CD4-positive, alpha-beta T cell treated with Interleukin-17A for 1 hour (primary cell): Measurements from ENCODE around the gene TAS2R4.
"Not testable (repeated sequence)": the region's sequence is repeated elsewhere in the genome, so short reads cannot be mapped to it uniquely, and the experiment has no call there.

Experiments used
- DNase-seq: peaks from one replicate; pipeline ENCODE4 v3.0.0-alpha.2; 2020

The TAS2R4 gene

DNA sequence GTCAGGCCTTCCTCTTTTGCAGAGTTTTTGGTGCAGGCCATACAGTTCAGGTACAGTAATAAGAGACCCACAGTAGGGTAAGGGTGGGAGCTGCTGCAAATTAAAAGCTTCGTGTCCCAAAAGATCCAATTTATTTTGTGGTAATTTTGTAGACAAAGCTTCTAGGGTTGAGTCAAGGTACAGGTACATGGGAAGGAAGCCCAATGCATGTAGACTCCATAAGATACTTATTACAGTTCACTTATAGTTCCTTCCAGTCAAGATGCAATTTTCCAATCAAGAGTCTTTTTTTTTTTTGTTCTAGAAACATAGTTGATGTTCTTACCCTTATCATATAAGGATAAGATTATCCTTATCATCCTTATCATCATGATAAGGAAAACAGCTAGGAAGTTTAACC lies at the start of gene TAS2R4:
Gene TAS2R4, plus strand, starts transcription at position 301 of the 400 bp plus-strand sequence. CDS start 1,815 bp downstream, outside the sequence.
- DNase-seq: no peak

DNA sequence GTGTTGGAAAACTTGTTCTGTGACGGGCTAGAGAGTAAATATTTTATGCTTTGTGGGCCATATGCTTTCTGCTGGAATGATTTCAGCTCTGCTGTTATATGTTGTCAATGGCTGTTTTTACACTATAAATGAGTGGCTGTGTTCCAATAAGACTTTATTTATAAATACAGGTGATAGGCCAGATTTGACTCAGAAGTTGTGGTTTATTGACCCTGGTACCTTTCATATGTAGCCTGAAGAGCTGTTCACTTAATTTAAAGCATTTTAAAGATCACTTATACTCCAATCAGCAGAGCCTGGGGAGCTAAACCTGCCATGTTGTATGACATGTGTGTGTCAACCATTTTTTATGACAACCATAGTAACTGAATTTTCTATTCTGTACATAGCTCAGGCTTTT lies 47.5 kb upstream of the TAS2R4 start:
- DNase-seq: no peak

DNA sequence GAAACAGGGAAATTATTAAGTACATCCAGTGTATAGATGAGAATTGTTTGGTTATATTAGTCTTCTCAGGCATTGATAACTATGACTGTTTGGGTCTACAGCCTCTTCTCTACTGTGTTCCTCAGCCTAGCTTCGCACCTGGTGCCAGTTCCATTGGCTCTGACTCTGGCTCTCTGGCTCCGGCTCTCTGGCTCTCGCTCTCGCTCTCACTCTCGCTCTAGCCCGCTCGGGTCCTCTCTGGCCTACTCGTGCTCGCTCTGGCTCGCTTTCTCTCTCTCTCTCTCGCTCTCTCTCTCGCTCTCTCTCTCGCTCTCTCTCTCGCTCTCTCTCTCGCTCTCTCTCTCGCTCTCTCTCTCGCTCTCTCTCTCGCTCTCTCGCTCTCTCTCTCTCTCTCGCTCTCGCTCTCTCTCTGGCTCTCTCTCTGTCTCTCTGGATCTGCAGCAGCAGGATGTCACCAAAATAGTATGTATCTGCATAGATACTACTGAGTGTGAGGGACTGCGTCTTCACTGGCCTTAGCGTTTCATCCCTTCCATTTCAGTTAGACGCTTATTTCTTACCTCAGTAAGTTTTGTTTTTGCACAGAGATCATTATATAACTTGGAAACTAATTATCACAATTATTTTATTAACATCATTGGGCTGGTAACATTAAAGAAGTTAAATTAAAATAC lies 44.9 kb upstream of the TAS2R4 start:
- DNase-seq: no peak

DNA sequence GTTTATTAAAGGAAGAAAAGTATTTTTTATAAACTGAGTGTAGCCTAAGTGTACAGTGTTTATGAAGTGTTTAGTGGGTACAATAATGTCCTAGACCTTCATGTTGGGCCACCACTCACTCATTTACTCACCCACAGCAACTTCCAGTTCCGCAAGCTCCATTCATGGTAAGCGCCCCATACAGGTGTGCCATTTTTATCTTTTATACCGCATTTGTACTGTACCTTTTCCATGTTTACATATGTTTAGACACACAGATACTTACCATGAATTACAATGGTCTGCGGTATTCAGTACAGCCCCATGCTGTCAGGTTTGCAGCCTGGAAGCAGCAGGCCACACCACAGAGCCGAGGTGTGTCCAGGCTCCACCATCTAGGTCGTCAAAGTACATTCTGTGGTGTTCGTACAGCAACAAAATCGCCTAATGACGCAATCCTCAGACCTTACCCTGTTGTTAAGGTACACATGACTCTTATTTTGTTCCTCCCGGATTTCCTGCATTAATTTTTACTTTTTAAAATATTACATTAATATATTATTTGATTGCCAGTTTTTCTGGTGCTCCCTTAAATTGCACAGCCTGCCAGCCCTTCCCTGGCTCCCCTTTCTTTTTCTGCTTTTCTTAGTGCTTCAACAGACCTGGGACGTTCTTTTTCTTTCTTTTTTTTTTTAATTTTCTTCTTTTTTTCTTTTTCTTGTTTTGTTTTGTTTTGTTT lies 39.2 kb upstream of the TAS2R4 start:
- DNase-seq: peak; percentile 46

GRCh38 chr7:141737836-141738591 lies 38.5 kb upstream of the TAS2R4 start, which contains the start of gene SSBP1:
Gene SSBP1, plus strand, starts transcription at chr7:141738358. Its CDS starts 809 bp downstream, at chr7:141739167.
- peak; percentile 95 for DNase-seq

DNA sequence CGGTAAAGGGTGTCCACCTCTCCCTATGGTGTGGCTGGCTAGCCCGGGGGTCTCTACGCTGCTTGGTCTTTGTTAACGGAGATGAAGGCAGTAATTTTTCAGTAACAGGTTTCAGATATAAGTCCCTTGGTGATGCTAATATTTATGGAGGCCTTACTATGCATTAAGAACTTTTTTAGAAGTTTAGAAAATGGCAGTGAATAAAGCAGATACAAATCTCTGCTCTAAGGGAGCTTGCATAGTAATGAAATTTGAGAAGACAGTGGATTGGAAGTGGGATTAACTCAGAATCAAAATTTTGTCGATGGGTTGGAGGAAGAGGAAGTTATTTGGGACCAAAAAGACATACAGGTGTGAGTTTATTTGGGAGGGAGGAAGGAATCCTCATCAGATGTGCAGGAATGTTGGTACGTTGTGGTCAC lies 37.9 kb upstream of the TAS2R4 start:
- DNase-seq: no peak

DNA sequence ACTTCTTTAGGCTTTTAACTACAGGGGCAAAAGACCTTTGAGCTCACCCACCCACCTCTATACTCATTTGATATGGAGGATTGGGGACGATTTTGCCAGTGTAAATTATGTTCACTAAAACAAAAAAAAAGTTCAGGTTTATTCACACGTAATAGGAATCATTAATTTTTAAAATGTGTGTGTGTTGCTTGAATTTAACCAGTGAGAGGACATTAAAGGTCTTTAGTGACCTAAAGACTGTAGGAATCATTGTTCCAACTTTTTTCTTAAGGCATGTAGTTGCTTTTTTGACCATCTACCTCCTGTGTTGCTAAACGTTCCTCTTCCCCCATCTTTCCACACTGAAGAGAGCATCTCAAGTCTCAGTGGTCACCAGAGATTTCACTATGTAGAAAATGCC lies 37.2 kb upstream of the TAS2R4 start:
- no peak for DNase-seq

DNA sequence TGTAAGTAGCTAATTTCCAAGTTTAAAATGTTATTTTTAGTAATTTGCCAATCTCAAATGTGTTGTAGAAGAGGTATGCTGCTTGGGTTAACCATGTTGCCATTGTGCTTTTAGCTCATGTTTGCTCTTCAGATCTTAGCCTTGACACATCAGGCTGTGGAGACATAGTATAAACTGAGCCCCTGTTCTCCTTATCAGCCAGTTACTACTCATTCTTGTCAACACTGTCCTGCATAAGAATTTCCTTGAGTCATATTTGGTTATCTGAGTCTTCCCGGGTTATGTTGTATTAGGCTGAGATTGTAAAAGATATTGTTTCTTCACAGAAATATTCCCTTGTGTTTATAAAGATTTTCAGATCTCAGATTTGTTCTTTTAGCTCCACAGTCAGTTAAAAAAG lies 34.2 kb upstream of the TAS2R4 start:
- DNase-seq: no peak

DNA sequence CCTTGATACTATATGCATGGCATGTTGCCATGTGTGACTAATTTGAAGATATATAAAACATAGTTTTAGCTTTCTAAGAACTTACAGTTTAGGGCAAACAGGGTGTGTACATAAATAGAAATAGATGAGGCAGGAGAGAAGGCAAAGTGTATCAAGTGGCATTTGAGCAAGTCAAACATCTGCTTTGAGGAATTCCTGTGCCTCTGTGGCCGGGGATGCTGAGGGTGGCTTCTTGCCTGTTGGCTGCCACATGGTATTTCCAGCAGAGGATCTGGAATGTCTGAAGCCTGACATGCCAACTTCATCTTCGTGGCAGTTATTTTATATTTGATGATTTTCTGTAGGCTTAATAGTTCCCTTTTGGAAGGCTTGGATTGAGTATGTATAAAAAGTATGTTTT lies 32.3 kb upstream of the TAS2R4 start:
- no peak for DNase-seq

- no peak for DNase-seq
Observed at GRCh38 chr7:141748396-141748795, 28.1 kb upstream of the TAS2R4 start.

- DNase-seq: not testable (repeated sequence)
Observed at GRCh38 chr7:141751904-141752303, 24.6 kb upstream of the TAS2R4 start.

- DNase-seq: no peak
Observed at GRCh38 chr7:141752634-141753033, 23.8 kb upstream of the TAS2R4 start.

GRCh38 chr7:141754939-141755338 lies 21.5 kb upstream of the TAS2R4 start:
- DNase-seq: peak; percentile 34

DNA sequence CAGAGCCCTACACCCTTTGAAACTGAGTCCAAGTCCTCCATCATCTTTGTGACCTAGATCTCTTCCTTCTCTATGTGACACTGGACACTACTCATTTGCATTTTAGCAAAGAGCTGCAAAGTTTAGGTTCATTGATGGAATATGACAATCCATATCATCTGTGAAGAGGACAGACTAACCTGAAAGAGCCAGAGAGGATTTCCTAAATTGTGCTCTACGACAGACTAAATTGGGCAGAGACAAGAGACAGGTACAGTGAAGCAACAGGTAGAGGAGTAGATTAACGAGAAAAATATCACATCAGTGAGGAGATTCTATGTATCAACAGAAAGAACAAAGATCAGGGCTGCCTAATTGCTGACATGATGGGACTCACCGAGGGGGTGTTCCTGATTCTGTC lies 12.7 kb upstream of the TAS2R4 start, which contains the start of gene TAS2R3:
Gene TAS2R3, plus strand, starts transcription at position 301 of the 400 bp plus-strand sequence. Its CDS starts 62 bp downstream, at position 363.
- no peak for DNase-seq

DNA sequence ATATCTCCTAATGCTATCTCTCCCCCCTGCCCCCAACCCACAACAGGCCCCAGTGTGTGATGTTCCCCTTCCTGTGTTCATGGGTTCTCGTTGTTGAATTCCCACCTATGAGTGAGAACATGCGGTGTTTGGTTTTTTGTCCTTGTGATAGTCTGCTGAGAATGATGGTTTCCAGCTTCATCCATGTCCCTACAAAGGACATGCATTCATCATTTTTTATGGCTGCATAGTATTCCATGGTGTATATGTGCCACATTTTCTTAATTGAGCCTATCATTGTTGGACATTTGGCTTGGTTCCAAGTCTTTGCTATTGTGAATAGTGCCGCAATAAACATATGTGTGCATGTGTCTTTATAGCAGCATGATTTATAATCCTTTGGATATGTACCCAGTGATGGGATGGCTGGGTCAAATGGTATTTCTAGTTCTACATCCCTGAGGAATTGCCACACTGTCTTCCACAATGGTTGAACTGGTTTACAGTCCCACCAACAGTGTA lies 6.3 kb upstream of the TAS2R4 start:
- not testable (repeated sequence) for DNase-seq

DNA sequence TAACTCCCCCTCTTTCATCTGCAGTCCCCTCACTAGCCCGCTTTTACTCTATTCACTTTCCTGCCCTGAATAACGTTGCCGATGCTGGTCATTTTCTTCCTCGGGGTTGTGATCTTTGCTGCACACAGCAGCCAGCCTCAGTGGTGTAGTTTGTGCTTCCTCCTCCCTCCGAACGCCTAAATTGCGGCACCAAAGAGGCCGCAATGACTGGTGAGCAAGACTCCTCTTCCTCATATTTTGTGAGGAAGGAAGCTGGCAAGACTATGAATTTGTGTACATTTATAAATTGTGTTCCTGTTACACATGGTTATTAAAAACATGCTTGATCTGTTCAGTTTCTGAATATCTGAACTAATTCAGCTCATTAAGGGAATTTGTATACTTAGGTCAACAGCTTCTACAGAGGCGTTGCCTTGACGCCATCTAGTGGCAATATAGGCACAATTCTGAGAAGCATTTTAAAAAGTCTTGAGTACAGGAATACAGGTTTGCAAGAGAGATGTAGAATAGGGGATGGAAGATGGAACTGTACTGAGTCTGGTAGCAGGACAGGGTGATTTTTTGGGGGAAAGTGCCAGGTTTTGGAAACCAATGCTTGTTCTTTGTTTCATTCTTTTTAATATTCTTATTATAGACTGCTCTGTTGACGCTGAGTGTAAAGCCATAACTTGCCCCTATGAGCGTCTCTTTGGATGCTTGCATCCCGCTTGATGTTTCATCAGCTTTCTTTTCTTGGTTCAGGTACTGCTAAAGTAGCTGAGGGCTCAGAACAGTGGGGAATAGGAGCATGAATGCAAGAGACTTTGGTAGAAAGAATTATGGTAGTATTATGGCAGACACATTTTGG lies 9.5 kb downstream of the TAS2R4 start:
- DNase-seq: peak; percentile 51

GRCh38 chr7:141788296-141788695 lies 11.8 kb downstream of the TAS2R4 start:
- no peak for DNase-seq

DNA sequence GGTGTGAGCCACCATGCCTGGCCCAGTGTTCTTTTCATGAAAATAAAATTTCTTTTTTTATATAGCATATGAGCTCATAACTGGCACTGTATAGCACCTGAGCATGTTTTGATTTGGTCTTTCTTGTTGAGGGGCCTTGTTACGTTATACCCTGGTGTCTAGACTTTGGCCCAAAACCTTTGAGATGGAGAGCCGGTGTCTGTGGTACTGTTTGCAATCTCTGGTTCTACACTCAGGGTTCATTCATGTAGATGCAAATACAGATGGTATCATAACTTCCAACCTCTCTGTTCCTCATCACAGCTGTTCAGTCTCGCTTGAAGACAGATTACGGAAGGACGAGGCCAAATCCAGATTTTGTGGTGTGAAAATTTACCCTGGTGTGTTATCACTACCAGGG lies 13.4 kb downstream of the TAS2R4 start, which contains the start of gene TAS2R5:
Gene TAS2R5, plus strand, starts transcription at position 301 of the 400 bp plus-strand sequence. CDS start 145 bp downstream, outside the sequence.
- no peak for DNase-seq

GRCh38 chr7:141792526-141792925 lies 16.1 kb downstream of the TAS2R4 start:
- no peak for DNase-seq

DNA sequence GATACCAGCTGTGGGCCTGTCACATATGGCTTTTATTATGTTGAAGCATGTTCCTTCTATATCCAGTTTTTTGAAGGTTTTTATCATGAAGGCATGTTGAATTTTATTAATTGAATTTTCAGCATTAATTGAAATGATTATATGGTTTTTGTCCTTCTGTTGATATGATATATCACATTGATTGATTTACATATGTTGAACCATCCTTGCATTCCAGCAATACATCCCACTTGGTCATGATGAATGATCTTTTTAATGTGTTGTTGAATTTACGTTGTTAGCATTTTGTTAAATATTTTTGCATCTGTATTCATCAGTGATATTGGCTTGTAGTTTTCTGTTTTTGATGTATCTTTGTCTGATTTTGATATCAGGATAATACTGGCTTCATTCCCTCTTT lies 43.6 kb downstream of the TAS2R4 start:
- DNase-seq: no peak

DNA sequence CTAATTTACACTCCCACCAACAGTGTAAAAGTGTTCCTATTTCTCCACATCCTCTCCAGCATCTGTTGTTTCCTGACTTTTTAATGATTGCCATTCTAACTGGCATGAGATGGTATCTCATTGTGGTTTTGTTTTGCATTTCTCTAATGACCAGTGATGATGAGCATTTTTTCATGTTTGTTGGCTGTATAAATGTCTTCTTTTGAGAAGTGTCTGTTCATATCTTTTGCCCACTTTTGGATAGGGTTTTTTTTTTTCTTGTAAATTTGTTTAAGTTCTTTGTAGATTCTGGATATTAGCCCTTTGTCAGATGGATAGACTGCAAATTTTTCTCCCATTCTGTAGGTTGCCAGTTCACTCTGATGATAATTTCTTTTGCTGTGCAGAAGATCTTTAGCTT lies 46.0 kb downstream of the TAS2R4 start:
- DNase-seq: not testable (repeated sequence)
